Left hindlimb (tissue), 1 donor: ENCODE measurements around the gene MAPK9.

Experiments used
- DNase-seq: peaks from one replicate; pipeline ENCODE4 v3.0.0-alpha.2; 2018

The MAPK9 gene

DNA sequence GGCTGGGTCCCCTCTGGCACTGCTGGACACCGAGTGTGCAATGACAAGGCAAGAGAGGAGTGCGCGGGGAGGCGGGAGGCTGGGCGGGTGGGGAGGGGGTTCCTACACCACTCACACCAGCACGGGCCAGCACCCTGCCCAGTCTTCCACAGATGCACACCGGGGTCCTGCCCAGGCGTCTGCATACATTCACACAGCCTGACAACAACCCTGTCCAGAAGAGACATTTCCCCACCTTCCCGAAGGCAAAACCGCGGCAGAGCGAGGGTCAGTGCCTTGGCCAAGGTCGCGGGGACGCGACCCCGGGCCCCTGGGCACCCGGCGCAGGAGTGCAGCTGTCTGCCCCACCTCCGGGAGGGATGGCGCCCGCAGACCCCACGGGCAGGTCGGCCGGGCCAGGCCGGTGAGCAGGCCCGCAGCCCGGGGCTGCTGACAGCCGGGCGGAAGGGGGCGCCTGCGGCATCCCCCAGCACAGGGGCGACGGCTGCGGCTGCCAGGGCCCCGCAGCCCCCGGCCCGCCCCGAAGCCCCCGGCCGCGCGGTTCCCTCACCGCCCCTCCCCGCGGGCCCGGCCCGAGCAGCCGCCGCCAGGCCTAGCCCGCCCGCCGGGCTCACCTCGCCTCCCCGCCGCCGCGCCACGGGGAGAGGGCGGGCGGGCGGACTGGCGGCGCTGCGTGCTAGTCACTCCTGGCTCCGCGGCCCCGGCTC, 496 bp downstream of the MAPK9 start:
- DNase-seq: peak; percentile 47

DNA sequence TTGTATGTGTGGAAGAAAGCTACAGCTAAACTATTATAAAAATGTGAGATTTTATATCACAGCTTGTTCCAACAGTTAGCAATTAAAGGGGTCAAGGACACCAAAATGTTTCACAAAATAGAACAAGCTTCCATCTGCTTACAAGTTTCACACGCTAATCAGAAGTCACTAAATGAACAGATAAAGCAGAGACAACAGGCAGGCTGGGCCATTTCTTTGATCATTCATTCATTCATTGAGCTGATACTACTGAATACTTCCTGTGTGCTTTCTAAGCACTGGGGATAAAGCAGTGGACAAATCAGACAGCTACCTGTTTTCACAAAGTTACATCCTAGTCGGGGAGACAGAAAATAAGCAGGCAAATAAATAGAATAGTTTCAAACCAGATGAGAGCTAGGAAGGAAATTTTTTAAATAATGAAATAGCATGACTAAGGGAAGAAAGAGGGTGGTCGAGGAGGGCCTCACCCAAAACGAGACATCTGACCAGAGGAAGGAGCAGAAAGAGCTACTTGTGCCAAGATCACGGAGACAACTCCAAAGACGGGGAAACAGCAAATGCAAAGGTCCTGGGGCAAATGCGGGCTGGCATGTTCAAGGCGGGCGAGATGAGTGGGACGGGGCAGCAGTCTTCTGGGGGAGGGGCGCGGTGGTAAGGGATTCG, 1.2 kb downstream of the MAPK9 start:
- no peak for DNase-seq

DNA sequence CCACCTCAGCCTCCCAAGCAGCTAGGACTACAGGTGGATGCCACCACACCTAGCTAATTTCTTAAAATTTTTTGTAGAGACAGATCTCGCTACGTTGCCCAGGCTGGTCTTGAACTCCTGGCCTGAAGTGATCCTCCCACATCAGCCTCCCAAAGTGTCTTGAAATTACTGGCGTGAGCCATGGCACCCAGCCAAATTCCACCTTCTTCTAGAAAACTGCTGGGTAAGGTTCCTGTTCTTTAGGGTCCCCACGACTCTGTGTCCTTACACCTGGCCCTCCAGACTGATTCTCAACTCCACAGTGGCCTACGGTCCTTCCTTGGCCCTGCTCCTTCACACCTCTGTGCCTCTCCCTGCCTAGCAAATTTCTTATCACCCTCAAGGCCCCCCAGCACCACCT, 1.9 kb downstream of the MAPK9 start:
- DNase-seq: no peak

DNA sequence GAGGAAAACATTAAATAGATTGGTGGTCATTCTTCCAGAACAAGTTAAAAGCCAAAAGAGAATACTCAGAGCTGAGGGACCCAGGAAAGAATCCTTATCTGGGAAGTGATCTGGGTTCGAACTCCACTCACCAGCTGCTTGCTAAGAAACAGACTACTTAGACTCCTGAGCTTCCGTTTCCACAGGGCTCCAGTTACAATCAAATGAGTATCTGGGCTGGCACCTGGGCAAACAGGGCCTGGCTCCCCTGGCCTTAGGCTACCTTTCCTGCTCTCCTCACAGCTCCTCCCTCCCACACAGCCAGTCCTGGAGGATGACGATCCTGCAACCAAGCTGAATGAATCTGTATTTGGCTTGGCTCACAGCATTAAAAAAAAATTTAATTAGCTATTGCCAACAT, 2.5 kb downstream of the MAPK9 start:
- no peak for DNase-seq

DNA sequence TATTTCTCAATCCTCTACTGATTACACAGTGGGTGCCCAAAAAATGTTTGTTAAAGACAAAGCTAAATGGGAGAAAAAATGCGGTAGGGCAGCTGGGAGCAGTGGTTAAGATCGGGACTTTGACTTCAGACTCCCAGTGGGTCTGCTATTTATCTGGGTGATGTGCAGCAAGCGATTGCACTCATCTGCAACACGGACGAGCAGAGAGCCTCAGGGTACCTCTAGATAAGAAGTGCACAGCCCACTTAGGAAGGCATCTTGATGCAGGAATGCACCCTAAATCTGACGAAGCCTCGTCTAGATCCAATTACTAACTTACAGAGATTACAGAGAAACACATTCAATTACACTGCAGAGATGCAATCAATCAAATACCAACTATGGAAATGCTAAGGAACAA, 4.0 kb downstream of the MAPK9 start:
- DNase-seq: no peak

DNA sequence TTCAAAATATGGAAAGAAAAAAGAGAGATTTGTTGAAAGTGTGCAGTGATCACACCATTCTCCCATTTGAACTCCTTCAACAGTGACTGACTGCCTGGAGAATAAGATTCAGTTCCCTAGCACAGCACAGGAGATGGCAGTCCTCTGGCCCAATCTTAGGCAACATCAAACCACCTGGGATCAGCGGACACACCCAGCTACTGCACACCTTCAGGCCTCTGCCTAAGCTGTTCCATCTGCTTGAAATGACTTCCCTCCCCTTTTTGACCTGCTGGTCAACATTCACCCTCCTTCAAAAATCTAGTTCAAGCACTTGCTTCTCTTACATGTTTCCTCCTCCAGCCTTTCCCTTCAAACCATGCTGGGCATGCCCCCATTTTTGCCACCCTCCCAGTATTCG, 4.5 kb downstream of the MAPK9 start:
- DNase-seq: no peak

DNA sequence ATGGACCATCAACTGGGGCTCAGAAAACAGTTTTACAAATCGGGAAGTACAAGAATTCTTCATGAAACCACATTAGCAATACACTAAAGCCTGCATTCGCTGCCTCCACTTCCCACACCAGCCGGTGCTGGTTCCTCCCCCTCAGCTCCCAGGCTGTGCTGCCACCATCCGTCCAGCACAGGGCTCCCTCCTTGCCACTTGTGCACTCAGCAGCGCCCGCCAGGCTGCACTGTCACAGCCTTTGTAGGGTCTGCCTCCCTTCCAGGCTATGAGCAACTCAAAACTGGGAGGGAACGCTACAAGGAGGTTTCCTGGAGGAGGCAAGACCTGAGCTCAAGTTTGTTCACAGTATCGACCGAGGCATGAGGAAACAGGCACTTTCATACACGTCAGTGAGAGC, 7.7 kb downstream of the MAPK9 start:
- no peak for DNase-seq

DNA sequence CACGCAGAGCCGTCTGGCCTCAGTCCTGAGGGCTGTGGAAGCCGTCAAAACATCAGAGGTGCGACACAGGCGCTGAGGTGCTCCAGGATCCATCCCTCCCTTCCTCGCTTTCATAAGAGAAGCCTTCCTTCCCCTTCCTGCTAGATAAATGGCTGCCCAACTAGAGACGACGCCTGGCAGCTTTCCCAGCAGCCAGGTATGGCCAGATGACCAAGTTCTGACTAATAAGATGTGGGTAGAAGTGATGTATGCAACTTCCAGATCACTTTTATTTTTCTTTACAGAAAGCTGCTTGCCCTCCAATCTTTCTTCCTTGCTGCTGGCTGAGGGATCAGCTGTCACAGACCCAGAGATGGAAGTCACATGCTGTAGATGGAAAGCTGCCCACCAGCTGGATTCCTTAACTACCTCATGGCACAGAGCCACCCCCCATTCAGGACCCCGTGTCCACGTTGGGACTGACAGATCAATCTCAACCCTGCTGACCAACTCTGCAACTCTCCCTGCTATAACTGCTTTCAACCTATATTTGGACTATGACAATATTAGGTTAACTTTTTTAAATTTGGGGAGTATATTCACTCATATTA, 8.8 kb downstream of the MAPK9 start:
- DNase-seq: no peak

DNA sequence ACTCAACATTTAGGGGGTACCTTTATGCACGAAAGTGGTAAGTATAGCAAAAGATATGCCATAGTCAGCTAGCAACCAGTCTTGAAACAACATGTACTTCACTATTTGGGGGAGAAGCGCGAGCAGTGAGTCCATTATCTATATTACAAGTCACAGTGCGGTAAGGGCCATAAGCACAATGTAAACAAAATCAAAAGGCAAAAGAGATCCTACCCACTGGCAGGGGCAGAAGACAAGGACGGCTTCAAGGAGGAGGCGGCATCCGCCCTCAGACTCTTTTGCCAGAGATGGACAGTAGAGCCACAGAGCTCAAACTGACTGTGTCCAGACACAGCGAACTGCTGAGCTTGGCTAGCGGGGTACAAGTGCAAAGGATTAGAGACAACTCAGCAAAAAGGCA, 9.6 kb downstream of the MAPK9 start:
- no peak for DNase-seq

DNA sequence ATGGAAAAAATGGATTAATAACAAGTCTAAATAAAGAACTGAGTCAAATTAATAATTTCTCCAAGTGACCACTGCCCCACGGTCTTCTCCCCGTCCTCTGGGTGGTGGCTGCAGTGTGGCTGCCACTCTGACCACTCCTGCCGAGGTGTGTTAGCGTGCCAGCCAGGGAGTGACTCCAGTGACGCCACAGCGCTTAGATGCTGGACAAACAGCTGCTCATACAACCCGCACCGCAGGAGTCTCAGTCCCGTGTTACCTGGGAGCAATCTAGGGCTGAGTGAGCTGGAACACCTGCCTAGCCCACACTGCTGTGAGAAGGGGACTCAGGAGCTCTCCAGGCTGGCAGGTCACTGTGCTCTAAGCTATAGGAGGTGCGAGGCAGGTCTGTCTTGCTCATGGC, 10.2 kb downstream of the MAPK9 start:
- DNase-seq: no peak

DNA sequence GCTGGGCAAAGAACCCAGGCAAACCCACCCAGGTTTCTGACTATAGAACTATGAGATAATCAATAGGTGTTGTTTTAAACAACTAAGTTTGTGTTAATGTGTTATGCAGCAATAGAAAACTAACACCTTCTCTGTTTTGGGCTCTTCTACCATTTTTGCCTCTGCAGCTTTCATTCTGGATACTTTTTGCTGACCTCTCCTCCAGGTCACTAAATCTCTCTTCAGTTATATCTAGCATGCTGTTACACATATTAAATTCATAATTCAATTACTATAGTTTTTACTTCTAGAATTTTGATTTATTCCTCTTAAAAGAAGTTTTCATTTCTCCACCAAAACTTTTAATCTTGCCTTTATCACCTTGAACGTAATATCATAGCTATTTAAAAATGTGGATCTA, 17.2 kb downstream of the MAPK9 start:
- no peak for DNase-seq

DNA sequence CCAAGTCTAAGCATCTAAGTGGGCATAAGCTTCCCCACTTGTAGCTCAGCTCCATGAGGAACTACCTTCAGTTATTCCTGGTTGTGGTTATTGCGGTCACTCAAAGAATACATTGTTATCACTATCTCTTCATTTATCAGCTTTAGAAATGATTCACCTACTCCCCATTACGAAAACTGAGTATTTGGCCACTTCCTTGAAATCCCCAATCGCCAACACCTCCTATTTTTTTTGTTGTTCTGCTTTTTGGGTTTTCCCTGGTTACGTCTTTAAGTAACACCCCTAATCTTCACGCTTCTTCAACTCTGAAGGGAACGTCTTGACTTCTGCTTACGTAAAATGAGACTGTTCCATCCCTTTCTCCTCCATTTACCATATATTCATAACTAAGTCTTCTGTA, 20.7 kb downstream of the MAPK9 start:
- DNase-seq: no peak

DNA sequence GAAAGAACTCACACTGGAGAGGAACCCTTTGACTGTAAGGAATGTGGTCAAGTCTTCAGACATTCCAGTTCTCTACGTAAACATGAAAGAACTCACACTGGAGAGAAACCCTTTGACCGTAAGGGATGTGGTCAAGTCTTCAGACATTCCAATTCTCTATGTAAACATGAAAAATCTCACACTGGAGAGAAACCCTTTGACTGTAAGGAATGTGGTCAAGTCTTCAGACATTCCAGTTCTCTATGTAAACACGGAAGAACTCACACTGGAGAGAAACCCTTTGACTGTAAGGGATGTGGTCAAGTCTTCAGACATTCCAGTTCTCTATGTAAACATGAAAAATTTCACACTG, 32.6 kb downstream of the MAPK9 start:
- no peak for DNase-seq

DNA sequence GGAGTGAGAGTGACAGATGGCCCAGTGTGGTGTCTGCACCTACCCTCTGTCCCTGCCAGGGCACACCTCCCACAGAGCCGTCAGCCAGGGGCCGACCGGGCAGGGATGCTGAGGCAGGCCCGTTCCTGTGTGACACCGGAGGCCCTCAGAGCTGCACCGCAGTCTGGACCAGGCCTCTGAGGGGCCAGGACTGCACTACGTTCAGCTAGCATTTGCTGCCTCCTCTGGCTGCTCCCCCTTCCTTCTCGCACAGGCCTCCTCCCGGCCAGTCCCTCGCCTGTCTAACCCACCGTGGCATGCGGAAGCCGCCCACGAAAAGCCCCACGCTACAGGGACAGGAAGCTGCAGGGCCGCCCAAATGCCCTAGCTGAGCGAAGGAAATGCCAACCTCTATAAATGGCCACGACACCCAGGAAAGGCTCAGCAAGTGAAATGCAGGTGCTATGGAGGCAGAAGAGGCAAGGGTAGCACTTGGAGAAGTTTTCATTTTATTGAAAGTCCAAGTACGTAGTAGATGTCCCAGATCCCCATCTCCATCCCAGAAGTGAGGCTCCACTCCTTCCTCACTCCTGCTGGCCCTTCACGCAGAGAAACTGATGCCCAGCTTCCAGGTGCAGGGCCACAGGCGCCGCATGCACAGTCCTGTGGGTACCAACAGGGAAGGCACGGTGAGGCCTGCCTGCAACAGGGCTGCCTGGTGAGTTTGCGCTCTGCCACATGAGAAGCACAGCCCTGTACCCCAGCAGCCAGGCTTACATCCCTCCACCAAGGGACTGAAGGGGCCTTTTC, 38.7 kb downstream of the MAPK9 start:
- no peak for DNase-seq

DNA sequence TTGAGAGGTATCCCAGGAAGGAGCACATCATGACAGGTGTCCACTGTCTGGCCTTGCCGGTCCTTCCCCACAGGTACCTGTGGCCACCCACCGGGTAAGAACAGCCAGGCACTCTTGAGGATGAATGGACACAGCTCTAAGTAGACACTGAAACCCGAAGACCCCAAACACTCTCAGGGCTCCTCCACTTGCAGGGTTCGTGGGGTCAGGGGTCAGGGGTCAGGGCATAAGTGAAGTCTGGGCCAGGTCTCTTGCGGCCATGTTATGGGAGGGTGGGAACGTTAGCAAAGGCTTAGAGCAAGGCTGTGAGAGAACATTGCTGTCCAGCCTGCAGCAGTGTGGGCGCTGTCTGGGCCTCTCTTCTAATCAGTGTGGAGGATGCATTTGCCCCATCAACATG, 40.0 kb downstream of the MAPK9 start:
- DNase-seq: no peak

DNA sequence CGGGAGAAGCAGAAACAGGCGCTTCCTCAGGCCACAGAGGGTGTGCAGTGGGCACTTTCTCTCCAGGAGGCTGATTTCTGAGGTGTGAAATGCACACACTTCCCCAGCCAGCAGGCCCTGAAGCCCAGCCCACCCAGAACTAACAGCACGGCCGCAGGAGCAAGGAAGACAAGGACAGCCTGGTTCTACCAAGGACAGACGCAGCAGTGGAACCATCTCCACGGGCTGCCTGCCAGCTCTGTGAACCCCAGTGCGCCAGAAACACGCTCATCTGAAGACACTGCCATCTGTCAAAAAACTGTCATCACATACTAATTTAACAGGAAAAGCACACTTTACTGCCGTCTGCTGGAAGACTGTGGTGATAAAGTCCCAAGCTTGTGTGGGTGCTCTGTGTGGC, 40.7 kb downstream of the MAPK9 start:
- DNase-seq: no peak

DNA sequence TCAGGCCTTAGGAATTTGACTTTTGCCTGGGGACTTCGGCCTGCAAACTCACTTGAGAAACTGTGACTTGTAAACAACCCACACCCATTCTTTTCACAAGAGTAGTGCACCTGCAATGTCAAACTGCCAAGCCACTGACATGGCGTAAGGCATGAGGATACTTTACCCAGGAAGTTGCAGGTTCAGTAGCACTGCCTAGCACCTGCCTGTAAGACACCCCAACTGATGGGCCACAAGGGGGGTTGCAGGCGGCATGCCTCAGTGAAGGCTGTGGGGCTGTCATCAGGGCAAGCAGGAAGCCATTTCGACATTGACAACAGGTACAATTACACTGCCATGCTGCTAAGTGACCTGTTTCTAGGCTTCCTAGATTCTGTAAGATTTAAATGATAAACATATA, 41.6 kb downstream of the MAPK9 start:
- DNase-seq: no peak

DNA sequence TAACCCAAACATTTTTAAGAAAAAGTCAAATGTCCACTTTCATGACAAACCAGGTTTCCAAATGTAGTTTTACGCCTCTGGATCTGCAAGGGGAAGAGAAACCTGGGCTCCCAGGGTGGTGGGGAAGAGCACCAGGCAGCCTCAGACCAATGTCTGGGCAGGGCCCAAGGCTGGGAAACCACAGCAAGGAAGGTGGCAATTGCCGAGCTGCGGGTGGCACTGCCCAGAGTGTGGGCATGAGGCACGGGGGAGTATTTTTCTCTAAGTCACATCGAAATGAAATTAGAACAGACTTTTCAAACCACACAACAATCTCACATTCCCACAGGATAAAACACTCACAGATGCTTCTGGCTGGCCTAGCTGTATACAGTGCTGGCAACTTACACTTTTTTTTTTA, 50.3 kb downstream of the MAPK9 start:
- no peak for DNase-seq

DNA sequence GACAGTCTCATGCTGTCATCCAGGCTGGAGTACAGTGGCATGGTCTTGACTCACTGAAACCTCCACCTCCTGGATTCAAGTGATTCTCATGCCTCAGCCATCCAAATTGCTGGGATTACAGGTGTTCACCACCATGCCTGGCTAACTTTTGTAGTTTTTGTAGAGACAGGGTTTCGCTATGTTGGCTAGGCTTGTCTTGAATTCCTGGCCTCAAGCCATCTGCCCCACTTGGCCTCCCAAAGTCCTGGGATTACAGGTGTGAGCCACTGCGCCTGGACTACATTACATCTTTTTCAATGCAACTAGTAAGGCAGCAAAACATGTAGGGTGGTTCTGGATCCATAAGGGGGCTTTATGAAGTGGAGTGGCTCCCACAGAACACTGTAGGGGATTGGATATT, 53.3 kb downstream of the MAPK9 start:
- DNase-seq: no peak

DNA sequence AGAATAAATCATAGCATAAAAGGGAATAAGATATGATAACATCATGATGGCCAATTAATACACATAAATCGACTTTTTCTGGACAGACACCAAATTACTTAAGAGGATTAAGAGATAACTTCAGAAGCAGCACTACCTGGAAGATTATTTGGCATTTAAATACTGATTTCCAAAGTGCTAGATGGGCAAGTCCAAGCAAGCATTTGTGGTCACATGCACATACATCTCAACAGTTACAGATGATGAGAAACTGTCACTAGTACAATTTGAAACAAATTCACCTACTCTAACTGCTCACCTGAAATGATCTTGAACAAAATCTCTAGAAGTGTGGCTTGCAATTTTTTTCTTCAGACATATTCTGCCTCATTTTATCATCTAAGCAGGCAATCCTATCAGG, 56.0 kb downstream of the MAPK9 start:
- DNase-seq: no peak

DNA sequence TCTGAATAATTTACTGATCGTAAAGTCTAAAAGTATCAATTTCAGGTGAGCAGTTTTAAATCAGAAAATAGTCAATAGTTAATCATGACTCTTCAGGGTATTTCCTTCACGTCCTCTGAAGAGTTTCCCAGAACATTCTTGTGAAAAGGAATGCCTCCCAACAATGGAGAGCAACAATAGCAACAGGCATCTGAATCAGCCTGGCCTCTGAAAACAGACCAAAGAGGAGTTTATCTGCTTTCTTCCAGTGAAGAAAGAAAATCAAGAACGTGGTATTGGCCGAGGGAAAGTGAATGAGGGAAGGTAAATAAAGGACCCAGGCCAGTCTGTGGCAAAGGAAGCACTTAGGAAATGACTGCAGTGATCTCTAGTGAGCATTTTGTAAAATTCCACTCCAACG, 56.8 kb downstream of the MAPK9 start:
- no peak for DNase-seq

DNA sequence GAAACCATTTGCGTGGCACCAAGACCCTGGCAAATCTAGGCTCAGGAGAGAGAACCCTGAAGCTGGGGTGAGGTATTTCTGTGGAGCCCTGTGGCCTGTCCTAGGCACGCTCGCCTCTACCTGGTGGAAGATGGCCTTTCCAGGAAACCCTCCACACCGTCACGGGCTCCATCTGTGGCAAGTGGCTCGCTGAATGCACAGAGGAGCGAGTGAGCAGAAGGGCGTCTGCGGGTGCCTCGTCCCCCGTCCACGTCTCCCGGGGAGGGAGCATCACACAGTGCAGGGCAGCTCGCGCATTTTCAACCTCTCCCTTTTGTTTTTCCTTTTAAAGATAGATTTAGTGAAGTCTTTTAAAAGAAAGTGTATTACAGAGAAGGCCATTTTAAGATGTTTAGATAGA, 57.6 kb downstream of the MAPK9 start:
- DNase-seq: no peak

DNA sequence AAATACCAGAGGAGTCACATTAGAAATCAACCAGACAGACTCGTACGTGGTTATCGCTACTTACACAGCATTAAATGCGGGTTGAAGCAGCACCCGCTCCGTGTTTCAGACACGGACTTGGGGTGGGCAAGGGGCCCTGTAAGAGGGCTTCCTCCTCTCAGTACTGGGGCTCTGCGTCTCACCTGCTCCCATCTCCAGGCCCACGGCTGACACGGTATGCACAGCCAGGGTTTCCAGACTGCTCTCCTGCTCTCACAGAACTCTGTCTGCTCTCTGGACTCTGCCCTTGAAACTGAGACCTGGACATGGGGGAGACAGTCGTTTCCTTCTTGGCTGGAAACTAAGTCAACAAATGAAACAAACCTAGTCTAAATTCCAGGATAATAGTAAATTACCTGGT, 58.2 kb downstream of the MAPK9 start:
- DNase-seq: no peak

DNA sequence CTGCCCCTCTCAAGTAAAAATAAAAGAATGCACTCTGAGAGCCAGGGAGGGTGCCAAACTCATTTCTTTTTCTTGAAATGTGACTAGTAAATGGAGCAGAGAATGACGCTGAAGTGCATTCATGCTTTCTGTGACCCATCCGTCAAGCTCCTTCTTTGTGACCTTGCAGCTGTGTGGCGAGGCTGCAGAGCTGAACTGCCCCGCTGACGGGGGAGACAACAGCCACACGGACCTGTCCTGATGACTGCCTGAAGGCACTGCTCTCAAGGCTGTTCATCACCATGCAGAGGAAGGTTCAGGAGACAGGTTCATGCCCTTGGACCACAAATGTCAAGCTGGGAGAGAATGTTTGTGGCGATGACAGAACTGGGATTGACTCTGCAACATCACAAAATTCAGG, 61.9 kb downstream of the MAPK9 start:
- no peak for DNase-seq
